GM21825 (cell line): Measurements from ENCODE around the gene MRPS27.

ENCODE experiments used
- ATAC-seq: cut with Tn5 transposase; IDR thresholded peaks from one replicate; pipeline ENCODE4 v1.9.1; 2021; ENCODE audit warnings: mild to moderate bottlenecking, moderate library complexity; ENCODE audit not compliant: unreplicated experiment

The MRPS27 gene

DNA sequence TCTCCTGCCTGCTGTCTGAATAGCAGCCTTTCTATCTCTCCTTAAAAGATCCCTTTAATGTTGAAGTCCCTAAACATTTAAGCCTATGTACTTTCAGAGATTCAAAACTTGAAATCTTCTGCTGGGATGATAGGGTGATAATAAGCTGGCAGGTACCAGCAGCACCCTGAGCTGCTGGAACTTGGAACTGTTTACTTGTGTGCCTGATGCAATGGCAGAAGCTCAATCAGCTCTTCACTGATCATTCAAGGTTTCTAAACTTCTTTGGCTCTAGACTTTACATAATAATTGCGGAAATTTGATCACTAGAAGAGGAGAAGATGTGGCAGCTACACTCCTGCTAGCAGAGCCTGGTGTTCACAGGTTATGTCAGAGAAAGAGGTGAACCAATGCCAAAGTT, 27.6 kb downstream of the MRPS27 start:
- no peak for ATAC-seq

DNA sequence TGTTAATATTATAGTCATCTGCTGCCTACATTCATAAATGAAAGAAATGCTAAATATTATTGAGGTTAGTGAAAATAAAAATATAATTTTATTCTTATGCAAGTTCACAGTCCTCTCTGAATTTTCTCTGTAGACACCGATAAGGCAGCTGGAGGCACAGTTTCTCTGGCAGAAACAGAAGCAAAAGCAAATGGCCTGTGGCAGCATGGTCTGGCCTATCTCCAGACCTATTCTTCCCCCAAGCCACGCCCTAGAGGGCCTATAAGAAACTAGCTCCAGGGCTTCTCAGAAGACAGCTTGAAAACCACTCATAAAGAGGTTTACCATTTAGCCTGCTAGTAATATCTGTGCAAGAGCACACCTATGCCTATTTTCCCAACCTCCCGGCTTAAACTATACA, 28.4 kb downstream of the MRPS27 start:
- ATAC-seq, result no peak

- no peak for ATAC-seq
Observed at GRCh38 chr5:72290356-72291133, 29.5 kb downstream of the MRPS27 start.

GRCh38 chr5:72288924-72289323, 31.1 kb downstream of the MRPS27 start:
- no peak for ATAC-seq

DNA sequence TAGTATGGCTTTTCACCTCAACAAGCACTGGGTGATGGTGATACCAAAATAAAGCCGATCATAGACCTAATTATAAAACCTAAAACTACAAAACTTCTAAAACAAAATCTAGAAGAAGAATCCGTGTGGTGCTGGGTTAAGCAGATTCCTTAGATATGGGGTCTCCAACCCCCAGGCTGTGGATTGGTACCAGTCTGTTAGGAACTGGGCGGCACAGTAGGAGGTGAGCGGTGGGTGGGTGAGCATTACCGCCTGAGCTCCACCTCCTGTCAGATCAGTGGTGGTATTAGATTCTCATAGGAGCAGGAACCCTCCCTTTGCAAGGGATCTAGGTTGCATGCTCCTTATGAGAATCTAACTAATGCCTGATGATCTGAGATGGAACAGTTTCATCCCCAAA, 33.2 kb downstream of the MRPS27 start:
- ATAC-seq, result no peak

GRCh38 chr5:72285424-72285821, 34.6 kb downstream of the MRPS27 start:
- no peak for ATAC-seq

DNA sequence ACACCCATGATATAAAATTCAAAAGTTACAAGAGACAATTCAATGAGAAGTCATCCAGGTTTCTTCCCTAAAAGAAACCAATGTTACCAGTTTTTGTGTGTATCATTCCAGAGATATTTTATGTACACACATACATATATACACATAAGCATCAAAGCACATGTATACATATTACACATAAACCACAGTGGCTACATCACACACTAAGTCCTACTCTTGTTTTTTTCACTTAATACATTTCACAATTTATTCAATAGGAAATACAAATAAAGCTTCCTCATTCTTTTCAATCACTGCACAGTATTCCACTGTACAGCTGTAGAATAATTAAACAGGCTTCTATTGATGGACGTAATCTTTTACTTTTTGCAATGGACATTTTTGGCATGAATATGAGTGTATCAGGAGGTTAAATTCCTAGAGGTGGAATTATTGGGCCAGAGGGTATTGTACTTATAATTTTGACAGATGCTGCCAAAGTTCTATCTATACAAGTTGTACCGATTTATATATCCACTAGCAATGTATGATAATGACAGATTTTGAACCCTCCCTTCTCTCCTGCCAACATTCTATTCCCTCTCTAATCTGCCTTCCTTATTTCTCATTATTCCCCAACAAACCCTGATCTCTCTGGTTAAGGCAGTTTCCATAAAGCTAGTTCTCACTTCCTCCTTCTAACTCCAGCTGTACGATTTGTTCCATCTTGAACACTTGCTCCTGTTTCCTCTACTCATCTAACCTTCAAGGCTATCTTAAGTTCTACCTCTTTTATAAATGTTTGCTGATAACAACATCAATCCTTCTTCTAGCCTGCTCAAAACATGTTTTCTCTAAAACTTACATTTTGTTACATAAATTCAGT, 35.2 kb downstream of the MRPS27 start:
- ATAC-seq, result no peak

GRCh38 chr5:72283358-72283757, 36.7 kb downstream of the MRPS27 start:
- ATAC-seq, result no peak

GRCh38 chr5:72282878-72283277, 37.2 kb downstream of the MRPS27 start:
- no peak for ATAC-seq

GRCh38 chr5:72281764-72282499, 38.1 kb downstream of the MRPS27 start:
- ATAC-seq, result no peak

DNA sequence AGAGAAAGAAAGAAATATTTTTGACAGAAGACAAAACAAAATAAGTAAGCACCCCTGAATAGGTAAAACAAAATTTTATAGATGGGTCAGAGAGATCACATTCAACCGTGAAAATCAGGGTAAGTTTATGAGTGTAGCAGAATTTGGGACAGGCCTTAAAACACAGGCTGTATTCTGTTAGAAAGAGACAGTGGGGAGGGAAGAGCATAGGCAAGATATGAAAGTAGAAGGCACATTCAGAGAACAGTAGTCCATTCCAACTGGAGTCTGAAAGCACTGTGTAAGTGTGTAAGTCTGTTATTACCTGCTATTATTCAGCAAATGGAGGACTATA, 38.6 kb downstream of the MRPS27 start:
- no peak for ATAC-seq

- no peak for ATAC-seq
Observed at GRCh38 chr5:72280581-72281069, 39.4 kb downstream of the MRPS27 start.

GRCh38 chr5:72276219-72276752, 43.8 kb downstream of the MRPS27 start:
- ATAC-seq, result no peak

DNA sequence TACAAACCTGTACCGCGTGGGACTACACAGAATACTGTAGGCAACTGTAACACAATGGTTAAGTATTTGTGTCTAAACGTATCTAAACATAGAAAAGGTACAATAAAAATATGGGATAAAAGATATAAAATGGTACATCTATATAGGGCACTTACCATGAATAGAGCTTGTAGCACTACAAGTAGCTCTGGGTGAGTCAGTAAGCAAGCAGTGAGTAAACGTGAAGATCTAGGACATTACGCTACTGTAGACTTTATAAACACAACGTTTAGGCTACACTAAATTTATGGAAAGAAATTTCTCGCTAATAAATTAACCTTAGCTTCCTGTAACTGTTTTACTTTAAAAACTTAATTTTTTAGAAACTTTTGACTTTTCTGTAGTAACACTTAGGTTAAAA, 46.5 kb downstream of the MRPS27 start:
- no peak for ATAC-seq

GRCh38 chr5:72272398-72272797, 47.6 kb downstream of the MRPS27 start:
- ATAC-seq, result no peak

GRCh38 chr5:72271702-72272101, 48.3 kb downstream of the MRPS27 start:
- ATAC-seq, result no peak

GRCh38 chr5:72270037-72270436, 50.0 kb downstream of the MRPS27 start:
- ATAC-seq, result no peak

DNA sequence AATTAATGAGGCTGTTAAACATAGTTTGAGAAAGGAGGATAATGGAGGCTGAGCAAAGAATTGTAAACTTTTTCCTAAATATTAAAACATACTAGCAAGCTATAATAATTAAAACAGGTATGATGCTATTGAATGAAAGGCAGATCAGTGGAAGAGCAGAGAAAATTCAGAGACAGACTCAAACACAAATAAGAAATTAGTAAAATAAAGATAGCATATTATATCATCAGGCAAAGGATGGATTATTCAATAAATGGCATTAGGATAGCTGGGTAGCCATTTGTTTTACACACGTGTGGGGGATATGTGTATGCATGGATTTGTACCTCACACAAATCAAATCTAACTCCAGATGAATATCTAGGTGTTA, 50.6 kb downstream of the MRPS27 start:
- no peak for ATAC-seq

- ATAC-seq, result no peak
Observed at GRCh38 chr5:72268753-72269410, 51.2 kb downstream of the MRPS27 start.

GRCh38 chr5:72268260-72268659, 51.8 kb downstream of the MRPS27 start:
- ATAC-seq, result no peak

DNA sequence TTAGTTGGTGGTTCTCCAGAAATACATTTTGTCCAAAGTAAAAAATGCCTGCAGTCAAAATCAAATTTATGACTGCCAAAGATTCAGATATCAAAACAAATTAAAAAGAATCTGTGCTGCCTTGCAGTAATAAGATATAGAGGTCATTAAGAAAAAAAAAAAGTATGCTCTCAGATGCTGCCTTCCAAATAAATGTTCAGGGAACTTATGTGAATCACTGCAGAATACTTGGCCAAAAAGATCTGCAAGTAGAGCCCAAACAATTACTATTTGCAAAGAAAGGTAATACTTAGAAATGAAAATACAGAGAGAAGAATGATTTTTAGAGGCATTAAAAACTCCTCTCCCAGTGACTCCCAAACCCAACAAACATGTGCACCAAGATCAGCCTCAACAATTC, 52.4 kb downstream of the MRPS27 start:
- ATAC-seq, result no peak
